Right renal cortex interstitium (tissue), 3 donors: ENCODE results near the gene SEMA4D. TPM values are rescaled to one million over a fixed set of nuclear protein-coding genes. Genes with fewer than 3 reads are reported as not detected.

Experiments used
- polyA plus RNA-seq, 3 donors: library from polyadenylated mRNA; unstranded; fragments of 120-200 nt; gene quantifications; one replicate each; pipeline ENCODE4 v1.2.1, GENCODE V29; 2013; ENCODE audit not compliant: insufficient read length in 3 of 3

The SEMA4D gene
- polyA plus RNA-seq, 3 donors = 40.7 to 45.0 (median 41.3) TPM

Other genes with a start within 250 kb of the SEMA4D start
- gene CKS2, start 186.9 kb downstream of the SEMA4D start, polyA plus RNA-seq = 100 to 1,000 TPM in 2 of 3 donors, 10 to 100 TPM in 1; 95.2 to 105 (median 104) TPM
- gene SECISBP2, start 179.6 kb downstream of the SEMA4D start, polyA plus RNA-seq = 10 to 100 TPM; 62.9 to 68.8 (median 67.4) TPM
- gene GADD45G, start 106.9 kb upstream of the SEMA4D start, polyA plus RNA-seq = 1 to 10 TPM; 1.8 to 4.5 (median 2.5) TPM